ENCODE results near the gene MCCD1. TPM values are rescaled to one million over a fixed set of nuclear protein-coding genes. Genes with fewer than 3 reads are reported as not detected.

MCCD1 gene
- total RNA-seq, 1 donor from 2014 or later: not detected

DNA sequence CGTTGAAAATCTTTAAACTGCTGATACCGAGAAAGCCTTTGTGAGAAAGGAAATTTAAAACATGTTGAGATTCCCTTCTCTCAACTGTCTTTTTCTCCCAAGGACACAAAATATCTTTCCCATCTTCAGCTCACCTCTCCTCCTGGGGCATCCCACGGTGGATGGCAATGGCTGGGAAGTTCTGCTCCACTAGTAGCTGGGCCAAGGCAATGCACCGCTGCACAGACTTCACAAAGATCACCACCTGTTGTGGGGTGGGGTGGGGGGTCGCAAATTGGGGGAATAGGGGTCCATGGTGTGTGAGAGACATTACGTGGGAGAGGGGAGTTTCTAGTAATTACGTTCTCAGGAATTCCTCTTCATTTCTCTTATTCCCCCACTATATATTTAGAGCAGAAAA is 2.4 kb downstream of the MCCD1 start:
- H3K4me1 ChIP-seq (ENCODE audit: control insufficient read depth in 3 of 3, insufficient read depth in 3 of 3, low read length in 3 of 3): peaks cover 3 to 4% (median 4%) of the 10 kb centered on the region in 3 donors
- H3K4me3 ChIP-seq (ENCODE audit: low read length in 3 of 3): no peak overlapping the region
- no peak overlapping the region for H3K9ac ChIP-seq (ENCODE audit: low read depth in 1 of 3, low read length in 3 of 3)
- no peaks in the 10 kb centered on the region for H3K9me3 ChIP-seq (ENCODE audit: control insufficient read depth in 3 of 3, low read length in 3 of 3)
- no peak overlapping the region for H3K27ac ChIP-seq (ENCODE audit: low read depth, low read length)
- H3K36me3 ChIP-seq (ENCODE audit: control insufficient read depth in 3 of 3, insufficient read depth in 3 of 3, low read length in 3 of 3): peaks cover 53 to 62% (median 60%) of the 10 kb centered on the region in 3 donors
- H3K27me3 ChIP-seq (ENCODE audit: control insufficient read depth in 3 of 3, insufficient read depth in 3 of 3, low read length in 3 of 3): no peaks in the 10 kb centered on the region

DNA sequence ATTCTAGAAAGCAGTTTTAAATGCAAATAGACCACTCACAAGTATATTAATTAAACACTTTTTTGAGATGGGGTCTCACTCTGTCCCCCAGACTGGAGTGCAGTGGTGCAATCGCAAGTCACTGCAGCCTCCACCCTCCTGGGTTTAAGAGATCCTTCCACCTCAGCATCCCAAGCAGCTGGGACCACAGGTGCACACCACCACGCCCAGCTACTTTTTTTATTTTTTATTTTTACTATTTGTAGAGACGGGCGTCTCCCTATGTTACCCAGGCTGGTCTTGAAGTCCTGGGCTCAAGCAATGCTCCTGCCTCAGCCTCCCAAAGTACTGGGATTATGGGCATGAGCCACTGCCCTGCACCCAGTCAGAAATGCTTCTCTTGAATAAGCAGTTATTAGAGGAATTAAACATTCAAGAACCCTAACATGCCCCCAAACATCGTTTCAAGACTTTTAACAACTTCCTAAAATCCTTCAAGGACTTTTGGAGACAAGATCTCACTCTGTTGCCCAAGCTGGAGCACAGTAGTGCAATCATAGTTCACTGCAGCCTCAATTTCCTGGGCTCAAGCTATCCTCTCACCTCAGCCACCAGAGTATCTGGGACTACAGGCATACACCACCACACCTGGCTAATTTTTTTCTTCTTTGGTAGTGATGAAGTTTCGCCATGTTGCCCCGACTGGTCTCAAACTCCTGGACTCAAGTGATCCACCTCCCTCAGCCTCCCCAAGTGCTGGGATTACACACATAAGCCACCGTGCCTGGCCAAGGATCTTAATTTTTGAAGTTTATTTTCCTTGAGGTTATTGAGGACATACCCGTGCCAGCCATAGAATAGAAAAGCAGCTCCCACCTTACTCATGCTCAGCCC is 3.2 kb downstream of the MCCD1 start:
- H3K9me3 ChIP-seq (ENCODE audit: control insufficient read depth in 3 of 3, low read length in 3 of 3): no peaks in the 10 kb centered on the region
- H3K27me3 ChIP-seq (ENCODE audit: control insufficient read depth in 3 of 3, insufficient read depth in 3 of 3, low read length in 3 of 3): no peaks in the 10 kb centered on the region
- H3K36me3 ChIP-seq (ENCODE audit: control insufficient read depth in 3 of 3, insufficient read depth in 3 of 3, low read length in 3 of 3): peaks cover 60 to 68% (median 65%) of the 10 kb centered on the region in 3 donors
- no peak overlapping the region for H3K27ac ChIP-seq (ENCODE audit: low read depth, low read length)
- H3K4me3 ChIP-seq (ENCODE audit: low read length in 3 of 3): no peak overlapping the region
- H3K4me1 ChIP-seq (ENCODE audit: control insufficient read depth in 3 of 3, insufficient read depth in 3 of 3, low read length in 3 of 3): peaks cover 3 to 4% (median 4%) of the 10 kb centered on the region in 3 donors
- no peak overlapping the region for H3K9ac ChIP-seq (ENCODE audit: low read depth in 1 of 3, low read length in 3 of 3)

DNA sequence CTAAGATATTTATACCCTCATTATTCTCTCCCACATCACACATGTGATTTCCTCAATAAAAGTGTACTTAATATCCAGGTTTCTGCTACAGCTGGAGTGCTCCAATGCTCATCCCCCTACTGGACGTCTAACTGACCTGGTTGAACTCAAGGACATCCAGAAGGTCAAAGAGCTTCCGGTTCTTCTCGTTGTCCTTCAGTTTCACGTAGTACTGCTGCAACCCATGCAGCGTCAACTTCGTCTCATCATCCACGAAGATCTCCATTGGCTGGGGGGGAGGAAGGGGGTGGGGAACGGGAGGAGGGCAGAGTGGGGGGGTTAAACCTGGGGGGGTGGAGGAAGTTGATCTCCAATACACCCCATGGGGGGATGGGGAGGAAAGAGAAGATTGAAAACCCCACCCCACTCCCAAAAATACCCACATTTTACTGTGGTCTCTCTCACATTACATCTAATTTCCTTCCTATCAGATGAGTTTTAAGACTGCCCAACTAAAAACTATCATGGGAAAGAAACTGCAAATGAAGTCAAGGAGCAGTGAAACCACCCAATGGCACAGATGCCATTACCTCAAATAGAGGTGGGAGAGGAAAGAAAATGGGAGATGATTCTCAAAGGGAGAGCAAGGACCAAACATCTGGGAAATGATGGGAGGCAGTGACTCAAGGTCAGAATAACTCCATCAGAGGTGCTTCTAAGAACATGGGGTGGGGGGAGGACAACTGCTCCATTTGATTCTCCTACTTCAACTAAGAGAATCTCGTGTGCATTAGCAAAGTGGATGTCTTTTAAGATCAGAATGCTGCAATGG is 4.1 kb downstream of the MCCD1 start:
- no peaks in the 10 kb centered on the region for H3K9me3 ChIP-seq (ENCODE audit: control insufficient read depth in 3 of 3, low read length in 3 of 3)
- no peak overlapping the region for H3K4me3 ChIP-seq (ENCODE audit: low read length in 3 of 3)
- no peak overlapping the region for H3K9ac ChIP-seq (ENCODE audit: low read depth in 1 of 3, low read length in 3 of 3)
- H3K27ac ChIP-seq (ENCODE audit: low read depth, low read length): no peak overlapping the region
- peaks cover 3 to 4% (median 4%) of the 10 kb centered on the region in 3 donors for H3K4me1 ChIP-seq (ENCODE audit: control insufficient read depth in 3 of 3, insufficient read depth in 3 of 3, low read length in 3 of 3)
- H3K27me3 ChIP-seq (ENCODE audit: control insufficient read depth in 3 of 3, insufficient read depth in 3 of 3, low read length in 3 of 3): no peaks in the 10 kb centered on the region
- H3K36me3 ChIP-seq (ENCODE audit: control insufficient read depth in 3 of 3, insufficient read depth in 3 of 3, low read length in 3 of 3): peaks cover 66 to 75% (median 70%) of the 10 kb centered on the region in 3 donors

DNA sequence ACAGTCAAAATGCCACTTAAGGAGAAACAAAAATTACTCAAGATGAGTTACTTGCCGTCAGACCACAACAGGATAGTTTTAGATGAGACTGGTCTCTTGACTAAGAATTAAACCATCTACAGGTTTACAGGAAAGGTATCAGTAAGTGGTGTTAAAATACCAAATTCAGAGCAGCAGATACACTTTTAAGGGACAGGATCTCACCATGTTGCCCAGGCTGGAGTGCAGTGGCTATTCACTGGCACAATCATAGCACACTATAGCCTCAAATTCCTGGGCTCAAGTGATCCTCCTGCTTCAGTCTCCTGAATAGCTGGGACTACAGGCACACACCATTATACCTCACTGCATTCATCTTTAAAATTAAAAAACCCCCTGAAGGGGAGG is 4.7 kb downstream of the MCCD1 start:
- Histone ChIP-seq H3K27ac (ENCODE audit: low read depth, low read length) (no peak overlapping the region), H3K4me1 (ENCODE audit: control insufficient read depth in 3 of 3, insufficient read depth in 3 of 3, low read length in 3 of 3) (peaks cover under 1 to 2% (median under 1%) of the 10 kb centered on the region in 3 donors), H3K4me3 (ENCODE audit: low read length in 3 of 3) (no peak overlapping the region), H3K27me3 (ENCODE audit: control insufficient read depth in 3 of 3, insufficient read depth in 3 of 3, low read length in 3 of 3) (no peaks in the 10 kb centered on the region), H3K9ac (ENCODE audit: low read depth in 1 of 3, low read length in 3 of 3) (no peak overlapping the region), H3K9me3 (ENCODE audit: control insufficient read depth in 3 of 3, low read length in 3 of 3) (no peaks in the 10 kb centered on the region), H3K36me3 (ENCODE audit: control insufficient read depth in 3 of 3, insufficient read depth in 3 of 3, low read length in 3 of 3) (peaks cover 72 to 81% (median 76%) of the 10 kb centered on the region in 3 donors)

DNA sequence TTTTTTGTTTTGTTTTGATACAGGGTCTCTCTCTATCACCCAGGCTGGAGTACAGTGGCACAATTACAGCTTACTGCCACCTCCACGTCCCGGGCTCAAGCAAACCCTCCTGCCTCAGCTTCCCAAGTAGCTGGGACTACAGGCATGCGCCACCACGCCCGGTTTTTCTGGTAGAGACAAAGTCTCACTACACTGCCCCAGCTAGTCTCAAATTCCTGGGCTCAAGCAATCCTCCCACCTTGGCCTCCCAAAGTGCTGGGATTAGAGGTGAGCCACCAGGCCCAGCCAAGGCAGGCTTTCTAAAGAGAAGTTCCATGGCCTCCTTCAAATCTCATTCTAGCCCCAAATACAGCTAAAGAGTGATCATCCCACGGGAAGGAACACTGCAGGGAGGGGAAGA is 5.2 kb downstream of the MCCD1 start:
- H3K27ac ChIP-seq (ENCODE audit: low read depth, low read length): no peak overlapping the region
- no peak overlapping the region for H3K4me3 ChIP-seq (ENCODE audit: low read length in 3 of 3)
- no peak overlapping the region for H3K9ac ChIP-seq (ENCODE audit: low read depth in 1 of 3, low read length in 3 of 3)
- peaks cover 5% of the 10 kb centered on the region in 3 donors for H3K4me1 ChIP-seq (ENCODE audit: control insufficient read depth in 3 of 3, insufficient read depth in 3 of 3, low read length in 3 of 3)
- H3K9me3 ChIP-seq (ENCODE audit: control insufficient read depth in 3 of 3, low read length in 3 of 3): no peaks in the 10 kb centered on the region
- peaks cover 77 to 86% (median 82%) of the 10 kb centered on the region in 3 donors for H3K36me3 ChIP-seq (ENCODE audit: control insufficient read depth in 3 of 3, insufficient read depth in 3 of 3, low read length in 3 of 3)
- H3K27me3 ChIP-seq (ENCODE audit: control insufficient read depth in 3 of 3, insufficient read depth in 3 of 3, low read length in 3 of 3): no peaks in the 10 kb centered on the region

DNA sequence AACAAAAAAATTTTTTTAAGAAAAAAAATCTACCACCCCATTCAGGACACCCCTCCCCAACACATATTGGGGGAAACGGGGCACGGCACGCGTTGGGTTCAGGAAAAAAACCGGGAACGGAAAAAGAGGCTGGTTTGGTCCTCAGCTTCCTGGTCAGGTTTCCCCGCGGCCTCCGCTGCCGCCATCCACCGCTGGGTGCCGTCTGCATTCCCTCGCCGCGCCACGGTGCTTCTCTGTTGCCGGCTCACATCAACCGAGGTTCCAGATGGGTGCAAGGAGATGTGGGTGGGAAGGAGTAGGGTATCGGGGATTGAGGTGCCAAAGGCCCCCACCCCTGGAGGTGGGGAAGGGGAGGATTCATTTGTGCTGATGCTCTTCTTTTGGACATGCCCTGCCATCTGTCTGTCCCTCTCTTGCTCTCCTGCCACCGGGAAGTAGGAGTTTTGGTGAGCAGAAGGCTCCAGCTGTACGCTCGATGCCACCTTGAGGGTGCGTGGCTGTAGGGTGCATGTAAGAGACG is 5.8 kb downstream of the MCCD1 start:
- Histone ChIP-seq H3K36me3 (ENCODE audit: control insufficient read depth in 3 of 3, insufficient read depth in 3 of 3, low read length in 3 of 3) (peaks cover 79 to 90% (median 84%) of the 10 kb centered on the region in 3 donors), H3K27me3 (ENCODE audit: control insufficient read depth in 3 of 3, insufficient read depth in 3 of 3, low read length in 3 of 3) (no peaks in the 10 kb centered on the region), H3K9me3 (ENCODE audit: control insufficient read depth in 3 of 3, low read length in 3 of 3) (no peaks in the 10 kb centered on the region), H3K27ac (ENCODE audit: low read depth, low read length) (no peak overlapping the region), H3K4me3 (ENCODE audit: low read length in 3 of 3) (no peak overlapping the region), H3K4me1 (ENCODE audit: control insufficient read depth in 3 of 3, insufficient read depth in 3 of 3, low read length in 3 of 3) (peaks cover 11% of the 10 kb centered on the region in 3 donors), H3K9ac (ENCODE audit: low read depth in 1 of 3, low read length in 3 of 3) (no peak overlapping the region)

DNA sequence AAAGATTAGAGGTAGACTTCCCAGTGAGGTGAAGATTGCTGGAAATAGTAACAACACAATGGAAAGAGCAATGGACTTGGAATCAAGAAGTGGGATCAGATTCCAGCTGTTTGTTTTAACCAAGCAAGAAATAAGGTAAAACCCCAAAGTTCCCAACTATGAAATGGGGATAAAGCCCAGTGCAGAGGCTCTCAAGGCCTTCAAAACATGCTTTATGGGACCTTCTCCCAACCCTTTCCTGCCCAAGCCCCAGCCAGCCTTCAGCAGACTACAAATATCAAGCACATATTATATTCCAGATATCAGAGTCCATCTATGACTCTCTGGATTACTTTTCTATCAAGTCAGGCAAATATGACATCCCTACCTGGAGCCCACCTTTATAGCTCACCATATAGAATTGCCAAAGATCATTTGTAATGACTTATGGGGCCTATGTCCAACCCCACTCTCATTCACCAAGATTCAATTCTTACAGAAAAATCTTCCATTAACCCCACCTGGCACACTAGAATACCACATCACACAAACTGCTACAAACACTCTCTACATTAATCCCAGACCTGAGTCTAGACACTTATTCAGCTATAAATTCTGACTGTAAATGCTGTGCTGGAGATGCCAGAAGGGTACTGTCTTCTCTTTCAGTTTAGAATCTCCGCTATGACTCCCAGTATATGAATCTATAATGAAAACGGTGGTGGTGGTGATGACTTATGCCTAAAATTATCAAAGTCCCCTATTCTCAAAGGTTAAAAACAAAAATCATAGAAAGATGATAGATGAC is 7.0 kb downstream of the MCCD1 start:
- H3K4me3 ChIP-seq (ENCODE audit: low read length in 3 of 3): no peak overlapping the region
- H3K9ac ChIP-seq (ENCODE audit: low read depth in 1 of 3, low read length in 3 of 3): peak overlapping the region in 1 of 3 donors; percentile 15
- no peak overlapping the region for H3K27ac ChIP-seq (ENCODE audit: low read depth, low read length)
- peaks cover 22 to 23% (median 22%) of the 10 kb centered on the region in 3 donors for H3K4me1 ChIP-seq (ENCODE audit: control insufficient read depth in 3 of 3, insufficient read depth in 3 of 3, low read length in 3 of 3)
- H3K9me3 ChIP-seq (ENCODE audit: control insufficient read depth in 3 of 3, low read length in 3 of 3): no peaks in the 10 kb centered on the region
- no peaks in the 10 kb centered on the region for H3K27me3 ChIP-seq (ENCODE audit: control insufficient read depth in 3 of 3, insufficient read depth in 3 of 3, low read length in 3 of 3)
- peaks cover 76 to 88% (median 82%) of the 10 kb centered on the region in 3 donors for H3K36me3 ChIP-seq (ENCODE audit: control insufficient read depth in 3 of 3, insufficient read depth in 3 of 3, low read length in 3 of 3)

DNA sequence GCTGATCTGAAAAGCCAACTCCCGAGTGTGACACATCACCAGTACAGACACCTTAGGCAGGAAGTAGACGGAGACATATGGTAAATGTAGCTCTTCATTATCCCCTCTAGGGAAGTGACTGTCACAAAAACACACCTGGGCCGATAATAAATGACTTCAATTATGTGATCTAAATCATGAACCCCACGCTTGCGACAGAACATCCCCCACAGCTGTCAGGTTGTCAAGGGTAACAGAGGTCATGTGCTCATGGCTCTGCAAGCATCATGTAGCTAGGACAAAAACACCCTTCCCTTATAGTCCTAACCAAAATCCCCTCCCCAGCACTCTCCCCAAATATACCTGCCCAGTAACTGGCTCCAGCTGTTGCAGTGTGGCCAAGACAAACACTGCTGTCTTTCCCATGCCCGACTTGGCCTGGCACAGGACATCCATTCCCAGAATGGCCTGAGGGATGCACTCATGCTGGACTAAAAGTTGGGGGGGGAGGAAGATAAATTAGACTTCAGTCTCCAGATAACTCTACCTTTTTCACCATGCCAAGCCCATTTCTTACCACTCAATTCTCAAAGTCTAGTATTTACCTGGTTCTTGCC is 10.1 kb downstream of the MCCD1 start:
- Histone ChIP-seq H3K9me3 (ENCODE audit: control insufficient read depth in 3 of 3, low read length in 3 of 3) (no peaks in the 10 kb centered on the region), H3K27me3 (ENCODE audit: control insufficient read depth in 3 of 3, insufficient read depth in 3 of 3, low read length in 3 of 3) (no peaks in the 10 kb centered on the region), H3K9ac (ENCODE audit: low read depth in 1 of 3, low read length in 3 of 3) (peak overlapping the region; percentile 97 to 99 (median 99)), H3K4me3 (ENCODE audit: low read length in 3 of 3) (peak overlapping the region in 1 of 3 donors; percentile 4), H3K27ac (ENCODE audit: low read depth, low read length) (no peak overlapping the region), H3K4me1 (ENCODE audit: control insufficient read depth in 3 of 3, insufficient read depth in 3 of 3, low read length in 3 of 3) (peaks cover 28 to 41% (median 28%) of the 10 kb centered on the region in 3 donors), H3K36me3 (ENCODE audit: control insufficient read depth in 3 of 3, insufficient read depth in 3 of 3, low read length in 3 of 3) (peaks cover 55 to 60% (median 58%) of the 10 kb centered on the region in 3 donors)

DNA sequence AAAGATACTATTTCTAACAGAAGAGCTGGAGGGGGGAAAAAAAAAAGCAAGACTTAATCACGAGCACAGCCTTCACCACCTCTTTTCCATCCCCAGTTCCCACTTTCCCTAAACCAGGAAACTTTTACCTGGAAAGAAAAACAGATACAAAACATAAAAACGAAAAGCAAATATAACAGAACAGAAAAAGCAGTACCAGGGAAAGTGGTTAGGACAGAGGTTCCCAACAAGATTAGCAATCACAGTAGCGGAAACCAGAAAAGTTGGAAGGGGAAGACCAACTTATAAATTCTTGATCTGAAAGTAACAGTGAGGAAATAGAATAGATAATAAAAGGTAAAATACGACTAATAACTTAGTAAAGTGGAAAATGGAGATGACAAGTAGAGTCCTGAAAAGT is 11.9 kb downstream of the MCCD1 start:
- H3K4me3 ChIP-seq (ENCODE audit: low read length in 3 of 3): peak overlapping the region; percentile 84 to 99 (median 98)
- H3K27me3 ChIP-seq (ENCODE audit: control insufficient read depth in 3 of 3, insufficient read depth in 3 of 3, low read length in 3 of 3): no peaks in the 10 kb centered on the region
- H3K9ac ChIP-seq (ENCODE audit: low read depth in 1 of 3, low read length in 3 of 3): peak overlapping the region; percentile 97 to 99 (median 99)
- no peaks in the 10 kb centered on the region for H3K9me3 ChIP-seq (ENCODE audit: control insufficient read depth in 3 of 3, low read length in 3 of 3)
- H3K27ac ChIP-seq (ENCODE audit: low read depth, low read length): peak overlapping the region; percentile 96
- peaks cover 38 to 43% (median 40%) of the 10 kb centered on the region in 3 donors for H3K36me3 ChIP-seq (ENCODE audit: control insufficient read depth in 3 of 3, insufficient read depth in 3 of 3, low read length in 3 of 3)
- H3K4me1 ChIP-seq (ENCODE audit: control insufficient read depth in 3 of 3, insufficient read depth in 3 of 3, low read length in 3 of 3): peaks cover 28 to 41% (median 28%) of the 10 kb centered on the region in 3 donors

All from skeletal muscle tissue (tissue), 4 donors.